ENCODE results near the gene ANKS1A. TPM values are rescaled to one million over a fixed set of nuclear protein-coding genes. Genes with fewer than 3 reads are reported as not detected.
A peak's percentile ranks its signal among the peaks of the same experiment; 100 is the strongest.

ANKS1A gene
- total and polyA plus RNA-seq, 2 experiments from 2014 or later, result 12.1 to 31.9 TPM

GRCh38 chr6:35044761-35045421 lies 155.8 kb downstream of the ANKS1A start:
- no peak overlapping the region for H3K4me3 ChIP-seq
- Mint-ChIP-seq H3K9me3 (no peaks in the 10 kb centered on the region), H3K27ac (peak overlapping the region; percentile 93), H3K36me3 (ENCODE audit: low read depth) (peaks cover 7% of the 10 kb centered on the region; the same call in 2 of the 3 replicates), H3K27me3 (ENCODE audit: insufficient read depth, low read depth, poor library complexity) (peaks cover 6% of the 10 kb centered on the region), H3K4me1 (peaks cover 68% of the 10 kb centered on the region), H3K4me3 (no peak overlapping the region)
- no peaks in the 10 kb centered on the region; the same call in 1 of the 2 replicates for H3F3A ChIP-seq (replicated peaks; ENCODE audit: low read depth)
- H3K79me2 ChIP-seq (replicated peaks; ENCODE audit: insufficient read depth), result no peaks in the 10 kb centered on the region; the same call in 1 of the 2 replicates
- no peak overlapping the region for H2AFZ ChIP-seq
- H3K36me3 ChIP-seq (ENCODE audit: insufficient read depth), result no peaks in the 10 kb centered on the region
- H3K4me2 ChIP-seq, result peak overlapping the region; percentile 6
- ATAC-seq (no peak), DNase-seq (ENCODE audit: low spot score) (no peak)
- peaks cover 76% of the 10 kb centered on the region for H3K4me1 ChIP-seq (ENCODE audit: insufficient read depth)
- TF ChIP-seq STAT1 (IDR thresholded peaks at IDR 0.05; ENCODE audit: unreplicated experiment) (no peak), EZH2phosphoT487 (IDR thresholded peaks at IDR 0.05; ENCODE audit: unreplicated experiment) (no peak), CREB1 (CRISPR knock-in tag; IDR thresholded peaks at IDR 0.05; ENCODE audit: low read depth) (no peak), ZNF331 (CRISPR knock-in tag; IDR thresholded peaks at IDR 0.05; ENCODE audit: low read depth) (no peak), JUNB (IDR thresholded peaks at IDR 0.05; ENCODE audit: unreplicated experiment) (no peak)
- TF ChIP-seq, protein P1, sequence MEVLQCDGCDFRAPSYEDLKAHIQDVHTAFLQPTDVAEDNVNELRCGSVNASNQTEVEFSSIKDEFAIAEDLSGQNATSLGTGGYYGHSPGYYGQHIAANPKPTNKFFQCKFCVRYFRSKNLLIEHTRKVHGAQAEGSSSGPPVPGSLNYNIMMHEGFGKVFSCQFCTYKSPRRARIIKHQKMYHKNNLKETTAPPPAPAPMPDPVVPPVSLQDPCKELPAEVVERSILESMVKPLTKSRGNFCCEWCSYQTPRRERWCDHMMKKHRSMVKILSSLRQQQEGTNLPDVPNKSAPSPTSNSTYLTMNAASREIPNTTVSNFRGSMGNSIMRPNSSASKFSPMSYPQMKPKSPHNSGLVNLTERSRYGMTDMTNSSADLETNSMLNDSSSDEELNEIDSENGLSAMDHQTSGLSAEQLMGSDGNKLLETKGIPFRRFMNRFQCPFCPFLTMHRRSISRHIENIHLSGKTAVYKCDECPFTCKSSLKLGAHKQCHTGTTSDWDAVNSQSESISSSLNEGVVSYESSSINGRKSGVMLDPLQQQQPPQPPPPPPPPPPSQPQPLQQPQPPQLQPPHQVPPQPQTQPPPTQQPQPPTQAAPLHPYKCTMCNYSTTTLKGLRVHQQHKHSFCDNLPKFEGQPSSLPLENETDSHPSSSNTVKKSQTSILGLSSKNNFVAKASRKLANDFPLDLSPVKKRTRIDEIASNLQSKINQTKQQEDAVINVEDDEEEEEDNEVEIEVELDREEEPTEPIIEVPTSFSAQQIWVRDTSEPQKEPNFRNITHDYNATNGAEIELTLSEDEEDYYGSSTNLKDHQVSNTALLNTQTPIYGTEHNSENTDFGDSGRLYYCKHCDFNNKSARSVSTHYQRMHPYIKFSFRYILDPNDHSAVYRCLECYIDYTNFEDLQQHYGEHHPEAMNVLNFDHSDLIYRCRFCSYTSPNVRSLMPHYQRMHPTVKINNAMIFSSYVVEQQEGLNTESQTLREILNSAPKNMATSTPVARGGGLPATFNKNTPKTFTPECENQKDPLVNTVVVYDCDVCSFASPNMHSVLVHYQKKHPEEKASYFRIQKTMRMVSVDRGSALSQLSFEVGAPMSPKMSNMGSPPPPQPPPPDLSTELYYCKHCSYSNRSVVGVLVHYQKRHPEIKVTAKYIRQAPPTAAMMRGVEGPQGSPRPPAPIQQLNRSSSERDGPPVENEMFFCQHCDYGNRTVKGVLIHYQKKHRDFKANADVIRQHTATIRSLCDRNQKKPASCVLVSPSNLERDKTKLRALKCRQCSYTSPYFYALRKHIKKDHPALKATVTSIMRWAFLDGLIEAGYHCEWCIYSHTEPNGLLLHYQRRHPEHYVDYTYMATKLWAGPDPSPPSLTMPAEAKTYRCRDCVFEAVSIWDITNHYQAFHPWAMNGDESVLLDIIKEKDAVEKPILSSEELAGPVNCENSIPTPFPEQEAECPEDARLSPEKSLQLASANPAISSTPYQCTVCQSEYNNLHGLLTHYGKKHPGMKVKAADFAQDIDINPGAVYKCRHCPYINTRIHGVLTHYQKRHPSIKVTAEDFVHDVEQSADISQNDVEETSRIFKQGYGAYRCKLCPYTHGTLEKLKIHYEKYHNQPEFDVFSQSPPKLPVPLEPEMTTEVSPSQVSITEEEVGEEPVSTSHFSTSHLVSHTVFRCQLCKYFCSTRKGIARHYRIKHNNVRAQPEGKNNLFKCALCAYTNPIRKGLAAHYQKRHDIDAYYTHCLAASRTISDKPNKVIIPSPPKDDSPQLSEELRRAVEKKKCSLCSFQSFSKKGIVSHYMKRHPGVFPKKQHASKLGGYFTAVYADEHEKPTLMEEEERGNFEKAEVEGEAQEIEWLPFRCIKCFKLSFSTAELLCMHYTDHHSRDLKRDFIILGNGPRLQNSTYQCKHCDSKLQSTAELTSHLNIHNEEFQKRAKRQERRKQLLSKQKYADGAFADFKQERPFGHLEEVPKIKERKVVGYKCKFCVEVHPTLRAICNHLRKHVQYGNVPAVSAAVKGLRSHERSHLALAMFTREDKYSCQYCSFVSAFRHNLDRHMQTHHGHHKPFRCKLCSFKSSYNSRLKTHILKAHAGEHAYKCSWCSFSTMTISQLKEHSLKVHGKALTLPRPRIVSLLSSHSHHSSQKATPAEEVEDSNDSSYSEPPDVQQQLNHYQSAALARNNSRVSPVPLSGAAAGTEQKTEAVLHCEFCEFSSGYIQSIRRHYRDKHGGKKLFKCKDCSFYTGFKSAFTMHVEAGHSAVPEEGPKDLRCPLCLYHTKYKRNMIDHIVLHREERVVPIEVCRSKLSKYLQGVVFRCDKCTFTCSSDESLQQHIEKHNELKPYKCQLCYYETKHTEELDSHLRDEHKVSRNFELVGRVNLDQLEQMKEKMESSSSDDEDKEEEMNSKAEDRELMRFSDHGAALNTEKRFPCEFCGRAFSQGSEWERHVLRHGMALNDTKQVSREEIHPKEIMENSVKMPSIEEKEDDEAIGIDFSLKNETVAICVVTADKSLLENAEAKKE (CRISPR knock-in tag; IDR thresholded peaks at IDR 0.05), result no peak
- TF ChIP-seq, protein P2, sequence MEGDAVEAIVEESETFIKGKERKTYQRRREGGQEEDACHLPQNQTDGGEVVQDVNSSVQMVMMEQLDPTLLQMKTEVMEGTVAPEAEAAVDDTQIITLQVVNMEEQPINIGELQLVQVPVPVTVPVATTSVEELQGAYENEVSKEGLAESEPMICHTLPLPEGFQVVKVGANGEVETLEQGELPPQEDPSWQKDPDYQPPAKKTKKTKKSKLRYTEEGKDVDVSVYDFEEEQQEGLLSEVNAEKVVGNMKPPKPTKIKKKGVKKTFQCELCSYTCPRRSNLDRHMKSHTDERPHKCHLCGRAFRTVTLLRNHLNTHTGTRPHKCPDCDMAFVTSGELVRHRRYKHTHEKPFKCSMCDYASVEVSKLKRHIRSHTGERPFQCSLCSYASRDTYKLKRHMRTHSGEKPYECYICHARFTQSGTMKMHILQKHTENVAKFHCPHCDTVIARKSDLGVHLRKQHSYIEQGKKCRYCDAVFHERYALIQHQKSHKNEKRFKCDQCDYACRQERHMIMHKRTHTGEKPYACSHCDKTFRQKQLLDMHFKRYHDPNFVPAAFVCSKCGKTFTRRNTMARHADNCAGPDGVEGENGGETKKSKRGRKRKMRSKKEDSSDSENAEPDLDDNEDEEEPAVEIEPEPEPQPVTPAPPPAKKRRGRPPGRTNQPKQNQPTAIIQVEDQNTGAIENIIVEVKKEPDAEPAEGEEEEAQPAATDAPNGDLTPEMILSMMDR (conservative IDR thresholded peaks at IDR 0.05; ENCODE audit: low read depth in 2 of 2), result no peak
- H3K27me3 ChIP-seq (ENCODE audit: insufficient read depth), result no peaks in the 10 kb centered on the region
- no peaks in the 10 kb centered on the region for H3K9me2 ChIP-seq (ENCODE audit: insufficient read depth)
- peak overlapping the region; percentile 66 for H3K27ac ChIP-seq (ENCODE audit: low read depth)
- no peaks in the 10 kb centered on the region for H4K20me1 ChIP-seq (replicated peaks; ENCODE audit: insufficient read depth)

Measured in GM23338 (cell line).